NCI-H1417 (cell line): Measurements from ENCODE around the gene ERBB2.
A peak's percentile ranks its signal among the peaks of the same experiment; 100 is the strongest.

Experiments
- DNase-seq, 3 experiments: peaks; one replicate each; lab custom pipeline; 2025; lab: John Stamatoyannopoulos, UW

The ERBB2 gene

GRCh38 chr17:39665642-39666224, 34.1 kb upstream of the ERBB2 start:
- DNase-seq = peak in 2 of 3 experiments; percentile 56 to 70

GRCh38 chr17:39666231-39666600, 33.6 kb upstream of the ERBB2 start:
- DNase-seq = no peak

- DNase-seq = no peak
These were observed 33.1 kb upstream of the ERBB2 start for GRCh38 chr17:39666601-39667261.

- DNase-seq = peak in 1 of 3 experiments; percentile 44
These were observed 32.5 kb upstream of the ERBB2 start for GRCh38 chr17:39667262-39667944.

GRCh38 chr17:39667945-39668924, 31.6 kb upstream of the ERBB2 start, which contains the start of gene PNMT:
Gene PNMT (plus strand): TSS chr17:39668453. CDS start chr17:39668476, 23 bp downstream.
- DNase-seq = peak; percentile 53 to 82 (median 80)

GRCh38 chr17:39669897-39670735, 29.7 kb upstream of the ERBB2 start:
- DNase-seq = no peak

- DNase-seq = no peak
These were observed 29.1 kb upstream of the ERBB2 start for GRCh38 chr17:39670746-39671145.

- DNase-seq = peak in 1 of 3 experiments; percentile 39
These were observed 28.0 kb upstream of the ERBB2 start for GRCh38 chr17:39671651-39672521.

- DNase-seq = no peak
These were observed 27.1 kb upstream of the ERBB2 start for GRCh38 chr17:39672522-39673334.

GRCh38 chr17:39673335-39674081, 26.4 kb upstream of the ERBB2 start:
- no peak for DNase-seq

GRCh38 chr17:39674179-39674578, 25.7 kb upstream of the ERBB2 start:
- DNase-seq = no peak

- DNase-seq = peak; percentile 6 to 90 (median 84)
These were observed 25.0 kb upstream of the ERBB2 start for GRCh38 chr17:39674702-39675389.

- DNase-seq = no peak
These were observed 24.3 kb upstream of the ERBB2 start for GRCh38 chr17:39675390-39676082.

GRCh38 chr17:39676198-39676819, 23.6 kb upstream of the ERBB2 start:
- DNase-seq = peak; percentile 69 to 85 (median 81)

- peak in 1 of 3 experiments; percentile 35 for DNase-seq
These were observed 22.8 kb upstream of the ERBB2 start for GRCh38 chr17:39677072-39677471.

- DNase-seq = peak; percentile 35 to 70 (median 51)
These were observed 22.1 kb upstream of the ERBB2 start for GRCh38 chr17:39677542-39678339.
